Activated naive CD8-positive, alpha-beta T cell (primary cell): ENCODE results near the gene CREM.
"Not testable (repeated sequence)": the region's sequence is repeated elsewhere in the genome, so short reads cannot be mapped to it uniquely, and the experiment has no call there.

Source experiments
- H3K27ac Mint-ChIP-seq: one replicate; pipeline ENCODE4 v1.8.0; 2021; ENCODE audit warnings: mixed read lengths
- H3K27me3 Mint-ChIP-seq: one replicate; pipeline ENCODE4 v1.8.0; 2021; ENCODE audit warnings: mixed read lengths
- H3K36me3 Mint-ChIP-seq: one replicate; pipeline ENCODE4 v1.8.0; 2021; ENCODE audit warnings: mixed read lengths
- H3K4me1 Mint-ChIP-seq: one replicate; pipeline ENCODE4 v1.8.0; 2021; ENCODE audit warnings: low read depth, mixed read lengths
- H3K4me3 Mint-ChIP-seq: one replicate; pipeline ENCODE4 v1.8.0; 2021; ENCODE audit warnings: mild to moderate bottlenecking, mixed read lengths
- H3K9me3 Mint-ChIP-seq: one replicate; pipeline ENCODE4 v1.8.0; 2021; ENCODE audit warnings: low read depth, mixed read lengths

CREM gene

DNA sequence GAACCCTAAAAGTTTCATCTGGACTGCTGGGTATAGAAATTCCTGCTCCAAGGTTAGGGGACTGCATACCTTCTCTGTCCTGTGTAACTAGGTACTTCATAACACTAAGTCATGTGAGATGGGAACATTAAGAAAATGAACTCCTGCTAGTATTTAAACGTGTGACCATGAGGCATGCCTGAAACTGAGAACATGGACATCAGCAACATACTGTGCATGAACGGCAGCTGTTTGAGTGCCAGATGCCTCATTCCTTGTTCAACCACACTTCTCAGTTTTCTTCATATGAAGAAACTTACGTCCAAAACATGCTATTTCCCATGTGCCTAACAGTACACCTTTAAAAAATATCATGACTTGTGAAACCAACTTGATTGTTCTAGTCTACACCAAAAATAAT is 88.5 kb downstream of the CREM start:
- H3K9me3 Mint-ChIP-seq: no peaks in the 10 kb centered on the region
- H3K27ac Mint-ChIP-seq: no peak overlapping the region
- H3K27me3 Mint-ChIP-seq: peaks cover 3% of the 10 kb centered on the region
- peaks cover 23% of the 10 kb centered on the region for H3K4me1 Mint-ChIP-seq
- H3K36me3 Mint-ChIP-seq: peaks cover 3% of the 10 kb centered on the region
- H3K4me3 Mint-ChIP-seq: no peak overlapping the region

GRCh38 chr10:35216303-35216905 is 89.8 kb downstream of the CREM start:
- Mint-ChIP-seq H3K36me3 (no peaks in the 10 kb centered on the region), H3K4me1 (peaks cover 22% of the 10 kb centered on the region), H3K27ac (peak overlapping the region; percentile 41), H3K9me3 (no peaks in the 10 kb centered on the region), H3K27me3 (peaks cover 3% of the 10 kb centered on the region), H3K4me3 (no peak overlapping the region)

- not testable (repeated sequence) for H3K27me3 Mint-ChIP-seq, H3K4me3 Mint-ChIP-seq, H3K27ac Mint-ChIP-seq, H3K36me3 Mint-ChIP-seq, H3K9me3 Mint-ChIP-seq
- peaks cover 22% of the 10 kb centered on the region for H3K4me1 Mint-ChIP-seq
These were observed 90.3 kb downstream of the CREM start for GRCh38 chr10:35216956-35217355.

GRCh38 chr10:35217455-35217854 is 90.8 kb downstream of the CREM start:
- Mint-ChIP-seq H3K27me3 (peaks cover 3% of the 10 kb centered on the region), H3K9me3 (no peaks in the 10 kb centered on the region), H3K4me1 (peaks cover 22% of the 10 kb centered on the region), H3K4me3 (no peak overlapping the region), H3K27ac (no peak overlapping the region), H3K36me3 (no peaks in the 10 kb centered on the region)

- Mint-ChIP-seq H3K36me3 (no peaks in the 10 kb centered on the region), H3K9me3 (no peaks in the 10 kb centered on the region), H3K27me3 (peaks cover 3% of the 10 kb centered on the region), H3K4me3 (peak overlapping the region; percentile 61), H3K27ac (peak overlapping the region; percentile 88), H3K4me1 (peaks cover 22% of the 10 kb centered on the region)
These were observed 91.8 kb downstream of the CREM start for GRCh38 chr10:35218339-35218955.

- Mint-ChIP-seq H3K4me3 (no peak overlapping the region), H3K9me3 (no peaks in the 10 kb centered on the region), H3K36me3 (no peaks in the 10 kb centered on the region), H3K4me1 (peaks cover 22% of the 10 kb centered on the region), H3K27ac (peak overlapping the region; percentile 4), H3K27me3 (peaks cover 3% of the 10 kb centered on the region)
These were observed 92.6 kb downstream of the CREM start for GRCh38 chr10:35219292-35219691.

GRCh38 chr10:35219891-35220890 is 93.5 kb downstream of the CREM start:
- H3K4me1 Mint-ChIP-seq: peaks cover 22% of the 10 kb centered on the region
- no peak overlapping the region for H3K4me3 Mint-ChIP-seq
- no peaks in the 10 kb centered on the region for H3K9me3 Mint-ChIP-seq
- H3K27ac Mint-ChIP-seq: no peak overlapping the region
- no peaks in the 10 kb centered on the region for H3K36me3 Mint-ChIP-seq
- peaks cover 3% of the 10 kb centered on the region for H3K27me3 Mint-ChIP-seq

DNA sequence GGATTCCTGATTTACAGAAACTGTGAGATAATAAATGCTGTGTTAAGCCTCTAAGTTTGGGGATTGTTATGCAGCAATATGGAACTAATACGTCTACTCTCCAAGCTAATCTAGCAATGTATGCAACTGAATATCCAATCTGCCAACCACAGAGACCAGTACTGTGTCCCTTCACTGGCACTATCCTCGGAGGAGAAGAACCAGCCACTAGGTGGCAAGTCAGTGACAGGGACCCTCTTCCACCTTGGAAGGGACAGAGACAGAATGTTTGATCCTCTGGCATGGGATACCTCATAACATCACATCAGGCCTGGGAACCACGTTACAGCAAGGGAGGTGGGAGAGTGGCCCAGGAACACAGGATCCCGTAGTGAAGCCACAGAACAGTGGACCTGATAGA is 96.4 kb downstream of the CREM start:
- Mint-ChIP-seq H3K4me1 (peaks cover 14% of the 10 kb centered on the region), H3K9me3 (no peaks in the 10 kb centered on the region), H3K27me3 (peaks cover 3% of the 10 kb centered on the region), H3K27ac (no peak overlapping the region), H3K4me3 (no peak overlapping the region), H3K36me3 (no peaks in the 10 kb centered on the region)

DNA sequence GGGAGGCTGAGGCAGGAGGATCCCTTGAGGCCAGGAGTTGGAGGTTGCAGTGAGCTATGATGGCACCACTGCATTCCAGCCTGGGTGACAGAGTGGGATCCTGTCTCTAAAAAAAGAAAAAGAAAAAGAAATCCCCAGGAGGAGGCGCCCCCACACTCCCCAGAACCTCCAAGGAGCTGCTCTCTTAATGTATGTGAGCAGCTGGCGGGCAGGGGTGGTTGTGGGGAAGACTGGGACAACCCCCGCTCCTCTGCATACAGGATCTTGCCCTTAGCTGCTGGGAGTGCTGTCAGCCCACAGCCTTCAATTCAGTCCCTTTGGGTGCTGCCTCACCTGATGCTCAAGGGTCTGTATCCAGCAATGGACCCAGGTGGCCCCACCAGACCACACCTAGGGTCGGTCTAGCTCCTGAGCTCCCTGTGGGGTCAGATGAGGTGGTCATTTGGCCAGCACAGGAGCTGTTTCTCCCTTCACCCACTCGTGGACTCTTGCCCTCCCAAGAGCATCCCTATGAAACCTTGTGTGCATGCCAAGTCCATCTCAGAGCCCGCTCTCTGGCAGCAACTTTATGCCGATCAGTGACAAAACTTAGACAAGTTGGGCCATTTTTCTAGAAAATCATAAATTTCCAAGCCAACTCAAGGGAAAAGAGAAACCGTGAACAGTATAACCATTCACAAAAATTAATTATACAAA is 97.5 kb downstream of the CREM start:
- no peaks in the 10 kb centered on the region for H3K36me3 Mint-ChIP-seq
- no peaks in the 10 kb centered on the region for H3K9me3 Mint-ChIP-seq
- no peak overlapping the region for H3K4me3 Mint-ChIP-seq
- H3K27me3 Mint-ChIP-seq: peaks cover 1% of the 10 kb centered on the region
- H3K4me1 Mint-ChIP-seq: peaks cover 3% of the 10 kb centered on the region
- H3K27ac Mint-ChIP-seq: no peak overlapping the region

- no peaks in the 10 kb centered on the region for H3K9me3 Mint-ChIP-seq
- H3K36me3 Mint-ChIP-seq: no peaks in the 10 kb centered on the region
- no peak overlapping the region for H3K4me3 Mint-ChIP-seq
- H3K27me3 Mint-ChIP-seq: no peaks in the 10 kb centered on the region
- H3K4me1 Mint-ChIP-seq: no peaks in the 10 kb centered on the region
- no peak overlapping the region for H3K27ac Mint-ChIP-seq
These were observed 98.6 kb downstream of the CREM start for GRCh38 chr10:35225204-35225603.

GRCh38 chr10:35226507-35226906 is 99.9 kb downstream of the CREM start:
- H3K36me3 Mint-ChIP-seq: no peaks in the 10 kb centered on the region
- no peaks in the 10 kb centered on the region for H3K4me1 Mint-ChIP-seq
- no peak overlapping the region for H3K4me3 Mint-ChIP-seq
- no peak overlapping the region for H3K27ac Mint-ChIP-seq
- no peaks in the 10 kb centered on the region for H3K9me3 Mint-ChIP-seq
- H3K27me3 Mint-ChIP-seq: no peaks in the 10 kb centered on the region

- H3K4me3 Mint-ChIP-seq: no peak overlapping the region
- no peaks in the 10 kb centered on the region for H3K9me3 Mint-ChIP-seq
- no peak overlapping the region for H3K27ac Mint-ChIP-seq
- H3K4me1 Mint-ChIP-seq: no peaks in the 10 kb centered on the region
- no peaks in the 10 kb centered on the region for H3K36me3 Mint-ChIP-seq
- H3K27me3 Mint-ChIP-seq: no peaks in the 10 kb centered on the region
These were observed 101.4 kb downstream of the CREM start for GRCh38 chr10:35228058-35228457.

DNA sequence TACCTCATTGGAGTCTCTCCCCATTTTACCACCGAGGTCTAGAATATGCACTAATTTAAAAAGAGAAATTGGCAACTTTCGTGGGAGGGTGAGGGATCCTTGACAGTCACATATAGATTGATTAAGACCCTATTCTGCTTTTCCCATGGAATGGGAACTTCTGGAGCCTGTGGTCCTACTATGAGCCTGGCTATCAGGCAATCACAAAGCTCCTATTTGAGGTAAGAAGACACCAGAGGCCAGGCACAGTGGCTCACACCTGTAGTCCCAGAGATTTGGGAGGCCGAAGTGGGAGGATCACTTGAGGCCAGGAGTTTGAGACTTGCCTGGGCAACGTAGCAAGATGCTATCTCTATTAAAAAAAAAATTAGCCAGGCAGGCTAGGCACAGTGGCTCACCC is 105.0 kb downstream of the CREM start:
- H3K36me3 Mint-ChIP-seq: no peaks in the 10 kb centered on the region
- no peaks in the 10 kb centered on the region for H3K27me3 Mint-ChIP-seq
- H3K27ac Mint-ChIP-seq: no peak overlapping the region
- H3K4me3 Mint-ChIP-seq: no peak overlapping the region
- no peaks in the 10 kb centered on the region for H3K9me3 Mint-ChIP-seq
- H3K4me1 Mint-ChIP-seq: no peaks in the 10 kb centered on the region

DNA sequence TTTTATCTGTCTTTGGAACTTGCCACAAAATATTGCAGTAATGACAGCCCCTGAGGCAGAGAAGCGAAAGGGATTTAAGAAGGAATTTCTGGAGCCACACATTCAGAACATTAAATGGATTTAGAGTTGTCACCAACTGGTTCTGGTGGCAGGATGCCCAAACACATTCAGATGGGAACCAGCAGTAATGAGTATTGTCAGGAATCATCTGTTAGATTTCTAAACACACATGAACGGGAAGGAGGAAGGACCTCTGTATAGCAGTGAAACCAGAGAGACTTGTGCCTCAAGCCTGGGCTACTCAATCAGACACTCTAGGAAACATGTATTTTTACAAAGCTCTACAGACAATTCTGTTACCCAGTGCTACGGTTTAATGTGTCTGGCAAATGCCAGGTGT is 105.9 kb downstream of the CREM start:
- H3K27me3 Mint-ChIP-seq: no peaks in the 10 kb centered on the region
- no peaks in the 10 kb centered on the region for H3K36me3 Mint-ChIP-seq
- no peak overlapping the region for H3K27ac Mint-ChIP-seq
- no peaks in the 10 kb centered on the region for H3K4me1 Mint-ChIP-seq
- no peak overlapping the region for H3K4me3 Mint-ChIP-seq
- no peaks in the 10 kb centered on the region for H3K9me3 Mint-ChIP-seq

- Mint-ChIP-seq H3K27me3 (no peaks in the 10 kb centered on the region), H3K4me3 (no peak overlapping the region), H3K4me1 (no peaks in the 10 kb centered on the region), H3K36me3 (no peaks in the 10 kb centered on the region), H3K27ac (no peak overlapping the region), H3K9me3 (no peaks in the 10 kb centered on the region)
These were observed 107.4 kb downstream of the CREM start for GRCh38 chr10:35234073-35234472.
